Ramos (cell line): Measurements from ENCODE around the gene TDRD3.
"Not testable (repeated sequence)": the region's sequence is repeated elsewhere in the genome, so short reads cannot be mapped to it uniquely, and the experiment has no call there.

ENCODE experiments used
- in situ Hi-C: fragments of 300-500 bp; cut with MboI; formaldehyde crosslinking; loops from one replicate; pipeline ENCODE4 v1.14.3; 2022; ENCODE audit warnings: low sequenced_read_pairs; ENCODE audit not compliant: unreplicated experiment

TDRD3 gene

GRCh38 chr13:60396783-60397703 lies at the start of gene TDRD3:
Gene TDRD3 (plus strand): TSS chr13:60397220. CDS start chr13:60397365, 145 bp downstream.
- in situ Hi-C loops: no loop called here

- in situ Hi-C loops: no loop called here
Measured at GRCh38 chr13:60347690-60348089, 49.3 kb upstream of the TDRD3 start.

GRCh38 chr13:60348097-60348496 lies 48.9 kb upstream of the TDRD3 start:
- in situ Hi-C loops: no loop called here

GRCh38 chr13:60351326-60351725 lies 45.7 kb upstream of the TDRD3 start:
- in situ Hi-C loops: no loop called here

GRCh38 chr13:60351855-60352615 lies 45.0 kb upstream of the TDRD3 start:
- in situ Hi-C loops: no loop called here

GRCh38 chr13:60352644-60353043 lies 44.4 kb upstream of the TDRD3 start:
- in situ Hi-C loops: no loop called here

- in situ Hi-C loops: no loop called here
Measured at GRCh38 chr13:60355056-60355455, 42.0 kb upstream of the TDRD3 start.

- in situ Hi-C loops: no loop called here
Measured at GRCh38 chr13:60356970-60357369, 40.0 kb upstream of the TDRD3 start.

GRCh38 chr13:60358453-60358852 lies 38.6 kb upstream of the TDRD3 start:
- in situ Hi-C loops: no loop called here

- in situ Hi-C loops: no loop called here
Measured at GRCh38 chr13:60363288-60363687, 33.7 kb upstream of the TDRD3 start.

- in situ Hi-C loops: no loop called here
Measured at GRCh38 chr13:60369242-60369641, 27.8 kb upstream of the TDRD3 start.

- in situ Hi-C loops: no loop called here
Measured at GRCh38 chr13:60370343-60370742, 26.7 kb upstream of the TDRD3 start.

GRCh38 chr13:60372141-60372540 lies 24.9 kb upstream of the TDRD3 start:
- in situ Hi-C loops: no loop called here

- in situ Hi-C loops: not testable (repeated sequence)
Measured at GRCh38 chr13:60379282-60379681, 17.7 kb upstream of the TDRD3 start.

GRCh38 chr13:60379837-60380565 lies 17.0 kb upstream of the TDRD3 start:
- in situ Hi-C loops: no loop called here

- in situ Hi-C loops: no loop called here
Measured at GRCh38 chr13:60384911-60385310, 12.1 kb upstream of the TDRD3 start.

GRCh38 chr13:60386250-60386649 lies 10.8 kb upstream of the TDRD3 start:
- in situ Hi-C loops: no loop called here

GRCh38 chr13:60392131-60392530 lies 4.9 kb upstream of the TDRD3 start:
- in situ Hi-C loops: no loop called here

- in situ Hi-C loops: no loop called here
Measured at GRCh38 chr13:60395971-60396782, 843 bp upstream of the TDRD3 start.
